HUES64 (cell line): ENCODE data around the gene LIN37.

Experiments used
- H3K27ac ChIP-seq: 2 replicates; pipeline ENCODE4 v1.7.0; 2013; ENCODE audit warnings: low read depth, low read length, inconsistent platforms
- H3K27me3 ChIP-seq: 2 replicates; pipeline ENCODE4 v1.6.1; 2013; ENCODE audit warnings: mild to moderate bottlenecking, low read length; ENCODE audit not compliant: insufficient read depth
- H3K36me3 ChIP-seq: 2 replicates; pipeline ENCODE4 v1.6.1; 2013; ENCODE audit warnings: mild to moderate bottlenecking, low read length; ENCODE audit not compliant: insufficient read depth
- H3K4me1 ChIP-seq: 2 replicates; pipeline ENCODE4 v1.6.1; 2013; ENCODE audit warnings: mild to moderate bottlenecking, low read length, moderate library complexity; ENCODE audit not compliant: insufficient read depth
- H3K4me3 ChIP-seq: 2 replicates; pipeline ENCODE4 v1.5.1; 2013; ENCODE audit warnings: mild to moderate bottlenecking, low read length, moderate library complexity
- H3K9ac ChIP-seq: 2 replicates; pipeline ENCODE4 v1.6.1; 2013; ENCODE audit warnings: mild to moderate bottlenecking, low read depth, low read length
- H3K9me3 ChIP-seq: 2 replicates; pipeline ENCODE4 v1.6.1; 2013; ENCODE audit warnings: low read depth, low read length; ENCODE audit not compliant: insufficient read depth
- WGBS: fragments of 150-250, 120-280 bp; methylation state at CpG from one replicate; pipeline ENCODE4 v1.1.7; 2013; ENCODE audit warnings: missing lambda C conversion rate; 5-methylcytosine and 5-hydroxymethylcytosine counted together

LIN37 gene

DNA sequence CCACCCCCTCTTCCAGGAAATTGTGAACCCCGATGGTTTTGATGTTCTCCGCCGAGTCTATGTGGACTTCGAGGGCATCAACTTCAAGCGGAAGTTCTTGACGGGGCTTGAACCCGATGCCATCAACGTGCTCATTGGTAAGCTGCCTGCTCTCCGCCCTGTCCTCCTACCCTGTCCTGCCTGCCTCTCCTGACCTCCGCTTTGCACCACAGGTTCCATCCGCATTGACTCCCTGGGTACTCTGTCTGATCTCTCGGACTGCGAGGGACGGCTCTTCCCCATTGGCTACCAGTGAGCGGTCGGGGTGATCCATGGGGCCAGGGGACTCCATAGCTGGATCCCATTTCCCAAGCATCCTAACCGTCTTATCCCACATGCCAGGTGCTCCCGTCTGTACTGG is 18.1 kb upstream of the LIN37 start:
- H3K36me3 ChIP-seq: peaks cover 89% of the 10 kb centered on the region
- H3K9me3 ChIP-seq: no peaks in the 10 kb centered on the region
- no peak overlapping the region for H3K27ac ChIP-seq
- WGBS: 95% methylated on average over 18 of the region's 18 CpGs
- H3K4me1 ChIP-seq: no peaks in the 10 kb centered on the region
- H3K4me3 ChIP-seq: no peak overlapping the region
- H3K27me3 ChIP-seq: no peaks in the 10 kb centered on the region
- H3K9ac ChIP-seq: no peak overlapping the region

DNA sequence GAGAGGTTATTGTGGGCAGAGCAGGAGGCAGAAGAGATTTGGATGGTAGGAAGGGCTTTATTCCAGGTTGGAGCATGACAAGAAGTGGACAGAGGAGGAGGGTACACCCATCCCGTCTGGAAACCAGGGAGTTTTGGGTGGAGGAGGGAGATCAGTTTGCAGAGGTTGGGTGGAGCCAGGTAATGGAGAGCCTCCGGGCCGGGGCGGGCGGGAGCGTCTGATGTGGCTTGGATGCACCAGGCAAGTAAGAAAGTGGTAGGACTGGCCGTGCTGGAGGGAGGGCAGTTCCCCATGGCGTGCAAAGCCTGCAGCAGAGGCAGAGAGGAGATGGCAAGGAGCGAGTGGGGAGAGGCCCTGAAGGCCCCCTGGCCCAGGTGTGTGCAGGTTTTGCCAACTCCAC is 17.0 kb upstream of the LIN37 start:
- H3K36me3 ChIP-seq: peaks cover 87% of the 10 kb centered on the region

DNA sequence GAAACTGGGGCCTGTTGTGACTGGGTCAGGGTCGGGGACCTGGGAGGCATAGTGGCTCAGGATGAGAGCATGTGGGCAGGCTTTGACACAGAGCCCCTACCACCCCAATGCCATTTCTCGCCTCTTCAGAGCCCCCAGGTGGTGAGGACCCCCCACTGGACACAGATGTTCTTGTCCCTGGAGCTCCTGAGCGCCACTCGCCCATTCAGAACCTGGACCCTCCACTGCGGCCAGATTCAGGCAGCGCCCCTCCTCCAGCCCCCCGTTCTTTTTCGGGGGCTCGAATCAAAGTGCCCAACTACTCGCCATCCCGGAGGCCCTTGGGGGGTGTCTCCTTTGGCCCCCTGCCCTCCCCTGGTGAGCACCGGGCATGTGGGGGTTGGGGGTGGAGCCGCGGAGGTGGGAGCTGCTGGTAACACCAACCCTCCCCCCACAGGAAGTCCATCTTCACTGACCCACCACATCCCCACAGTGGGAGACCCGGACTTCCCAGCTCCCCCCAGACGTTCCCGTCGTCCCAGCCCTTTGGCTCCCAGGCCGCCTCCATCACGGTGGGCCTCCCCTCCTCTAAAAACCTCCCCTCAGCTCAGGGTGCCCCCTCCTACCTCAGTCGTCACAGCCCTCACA is 16.5 kb upstream of the LIN37 start:
- no peak overlapping the region for H3K4me3 ChIP-seq
- no peaks in the 10 kb centered on the region for H3K27me3 ChIP-seq
- H3K36me3 ChIP-seq: peaks cover 89% of the 10 kb centered on the region
- H3K9me3 ChIP-seq: no peaks in the 10 kb centered on the region
- H3K9ac ChIP-seq: no peak overlapping the region
- H3K27ac ChIP-seq: no peak overlapping the region
- WGBS: 91% methylated on average over 18 of the region's 21 CpGs
- H3K4me1 ChIP-seq: no peaks in the 10 kb centered on the region

More for the DNA sequence above, 17.0 kb upstream of the LIN37 start:
- Histone ChIP-seq H3K9ac (no peak overlapping the region), H3K27ac (no peak overlapping the region), H3K9me3 (no peaks in the 10 kb centered on the region), H3K4me3 (no peak overlapping the region), H3K4me1 (no peaks in the 10 kb centered on the region), H3K27me3 (no peaks in the 10 kb centered on the region)
- 88% methylated on average over 9 of the region's 9 CpGs for WGBS

DNA sequence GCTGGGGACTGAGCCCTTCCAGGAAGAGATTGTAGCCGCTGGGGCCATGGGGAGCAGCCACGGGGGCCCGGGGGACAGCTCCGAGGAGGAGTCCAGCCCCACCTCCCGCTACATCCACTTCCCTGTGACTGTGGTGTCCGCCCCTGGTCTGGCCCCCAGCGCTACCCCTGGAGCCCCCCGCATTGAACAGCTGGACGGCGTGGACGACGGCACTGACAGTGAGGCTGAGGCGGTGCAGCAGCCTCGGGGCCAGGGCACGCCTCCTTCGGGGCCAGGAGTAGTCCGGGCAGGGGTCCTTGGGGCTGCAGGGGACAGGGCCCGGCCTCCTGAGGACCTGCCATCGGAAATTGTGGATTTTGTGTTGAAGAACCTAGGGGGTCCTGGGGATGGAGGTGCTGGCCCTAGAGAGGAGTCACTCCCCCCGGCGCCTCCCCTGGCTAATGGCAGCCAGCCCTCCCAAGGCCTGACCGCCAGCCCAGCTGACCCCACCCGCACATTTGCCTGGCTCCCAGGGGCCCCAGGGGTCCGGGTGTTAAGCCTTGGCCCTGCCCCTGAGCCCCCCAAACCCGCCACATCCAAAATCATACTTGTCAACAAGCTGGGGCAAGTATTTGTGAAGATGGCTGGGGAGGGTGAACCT is 15.7 kb upstream of the LIN37 start:
- H3K9ac ChIP-seq: no peak overlapping the region
- H3K36me3 ChIP-seq: peaks cover 85% of the 10 kb centered on the region
- H3K27ac ChIP-seq: no peak overlapping the region
- no peak overlapping the region for H3K4me3 ChIP-seq
- no peaks in the 10 kb centered on the region for H3K27me3 ChIP-seq
- H3K4me1 ChIP-seq: no peaks in the 10 kb centered on the region
- no peaks in the 10 kb centered on the region for H3K9me3 ChIP-seq
- WGBS: 97% methylated on average over 25 of the region's 25 CpGs

DNA sequence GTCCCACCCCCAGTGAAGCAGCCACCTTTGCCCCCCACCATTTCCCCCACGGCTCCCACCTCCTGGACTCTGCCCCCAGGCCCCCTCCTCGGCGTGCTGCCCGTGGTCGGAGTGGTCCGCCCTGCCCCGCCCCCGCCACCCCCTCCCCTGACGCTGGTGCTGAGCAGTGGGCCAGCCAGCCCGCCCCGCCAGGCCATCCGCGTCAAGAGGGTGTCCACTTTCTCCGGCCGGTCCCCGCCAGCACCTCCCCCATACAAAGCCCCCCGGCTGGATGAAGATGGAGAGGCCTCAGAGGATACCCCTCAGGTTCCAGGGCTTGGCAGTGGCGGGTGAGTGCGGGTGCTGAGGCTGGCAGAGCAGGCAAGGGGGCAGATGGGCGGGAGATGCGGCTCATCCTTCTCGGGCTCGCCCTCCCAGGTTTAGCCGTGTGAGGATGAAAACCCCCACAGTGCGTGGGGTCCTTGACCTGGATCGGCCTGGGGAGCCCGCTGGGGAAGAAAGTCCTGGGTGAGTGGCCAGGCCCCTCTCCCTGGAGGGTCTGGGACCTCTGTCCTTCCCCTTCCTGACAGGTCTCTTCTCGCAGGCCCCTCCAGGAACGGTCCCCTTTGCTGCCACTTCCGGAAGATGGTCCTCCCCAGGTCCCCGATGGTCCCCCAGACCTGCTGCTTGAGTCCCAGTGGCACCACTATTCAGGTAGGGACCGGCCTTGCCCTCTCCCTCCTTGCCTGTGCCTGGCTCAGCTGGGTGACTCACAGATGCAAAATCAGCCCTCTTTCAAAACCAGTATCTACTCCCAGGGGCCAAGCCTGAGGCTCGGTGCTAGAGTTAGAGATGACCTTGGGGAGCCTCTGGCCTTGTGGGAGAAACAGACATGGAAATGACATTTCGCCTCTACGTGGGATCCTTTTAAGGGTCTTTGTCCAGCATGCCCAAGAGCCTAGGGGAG is 14.9 kb upstream of the LIN37 start:
- Histone ChIP-seq H3K4me1 (no peaks in the 10 kb centered on the region), H3K27ac (no peak overlapping the region), H3K4me3 (no peak overlapping the region), H3K27me3 (no peaks in the 10 kb centered on the region), H3K9ac (no peak overlapping the region), H3K9me3 (no peaks in the 10 kb centered on the region), H3K36me3 (peaks cover 85% of the 10 kb centered on the region)
- 92% methylated on average over 32 of the region's 35 CpGs for WGBS

DNA sequence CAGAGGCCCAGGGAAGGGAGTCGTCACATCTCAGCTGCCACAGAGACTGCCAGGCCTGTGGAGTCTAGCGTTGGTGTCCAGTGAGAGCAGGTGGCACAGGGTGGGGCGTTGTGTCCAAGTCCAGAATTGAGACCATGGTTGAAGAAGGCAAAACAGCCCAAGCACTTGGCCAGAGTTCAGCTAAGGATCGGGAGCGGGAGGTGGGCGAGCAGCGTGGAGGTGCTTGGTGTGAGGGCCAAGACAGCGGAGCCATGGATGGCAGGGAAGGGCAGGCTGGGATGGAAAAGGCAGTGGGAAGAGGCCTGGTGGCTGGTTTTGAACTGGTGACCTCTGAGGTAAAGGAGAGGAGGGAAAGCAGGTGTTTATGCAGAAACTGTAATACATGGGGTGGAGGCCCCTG is 14.1 kb upstream of the LIN37 start:
- Histone ChIP-seq H3K4me3 (no peak overlapping the region), H3K4me1 (no peaks in the 10 kb centered on the region), H3K9ac (no peak overlapping the region), H3K9me3 (no peaks in the 10 kb centered on the region), H3K36me3 (peaks cover 84% of the 10 kb centered on the region), H3K27ac (no peak overlapping the region), H3K27me3 (no peaks in the 10 kb centered on the region)
- 94% methylated on average over 8 of the region's 8 CpGs for WGBS

DNA sequence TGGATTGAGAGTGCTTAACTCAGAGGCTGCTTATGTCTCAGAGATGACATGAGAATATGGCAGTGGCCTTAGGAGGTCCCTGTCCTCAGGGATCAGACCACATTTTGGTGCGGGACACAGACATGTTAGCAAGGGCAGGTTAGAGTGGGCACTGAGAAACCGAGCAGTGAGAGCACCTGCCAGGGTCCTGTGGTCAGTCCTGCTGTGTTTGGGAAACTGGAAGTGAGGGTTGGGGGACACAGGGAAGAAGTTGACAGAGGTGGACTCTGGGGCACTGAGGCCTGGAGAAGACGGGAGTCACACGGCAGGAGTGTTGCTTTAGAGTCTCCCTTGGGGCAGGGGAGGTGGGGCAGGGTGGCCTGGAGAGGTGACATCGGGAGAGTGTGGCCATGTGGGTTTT is 13.5 kb upstream of the LIN37 start:
- Histone ChIP-seq H3K4me1 (no peaks in the 10 kb centered on the region), H3K36me3 (peaks cover 78% of the 10 kb centered on the region), H3K9ac (no peak overlapping the region), H3K27ac (no peak overlapping the region), H3K4me3 (no peak overlapping the region), H3K9me3 (no peaks in the 10 kb centered on the region), H3K27me3 (no peaks in the 10 kb centered on the region)
- 96% methylated on average over 5 of the region's 5 CpGs for WGBS

DNA sequence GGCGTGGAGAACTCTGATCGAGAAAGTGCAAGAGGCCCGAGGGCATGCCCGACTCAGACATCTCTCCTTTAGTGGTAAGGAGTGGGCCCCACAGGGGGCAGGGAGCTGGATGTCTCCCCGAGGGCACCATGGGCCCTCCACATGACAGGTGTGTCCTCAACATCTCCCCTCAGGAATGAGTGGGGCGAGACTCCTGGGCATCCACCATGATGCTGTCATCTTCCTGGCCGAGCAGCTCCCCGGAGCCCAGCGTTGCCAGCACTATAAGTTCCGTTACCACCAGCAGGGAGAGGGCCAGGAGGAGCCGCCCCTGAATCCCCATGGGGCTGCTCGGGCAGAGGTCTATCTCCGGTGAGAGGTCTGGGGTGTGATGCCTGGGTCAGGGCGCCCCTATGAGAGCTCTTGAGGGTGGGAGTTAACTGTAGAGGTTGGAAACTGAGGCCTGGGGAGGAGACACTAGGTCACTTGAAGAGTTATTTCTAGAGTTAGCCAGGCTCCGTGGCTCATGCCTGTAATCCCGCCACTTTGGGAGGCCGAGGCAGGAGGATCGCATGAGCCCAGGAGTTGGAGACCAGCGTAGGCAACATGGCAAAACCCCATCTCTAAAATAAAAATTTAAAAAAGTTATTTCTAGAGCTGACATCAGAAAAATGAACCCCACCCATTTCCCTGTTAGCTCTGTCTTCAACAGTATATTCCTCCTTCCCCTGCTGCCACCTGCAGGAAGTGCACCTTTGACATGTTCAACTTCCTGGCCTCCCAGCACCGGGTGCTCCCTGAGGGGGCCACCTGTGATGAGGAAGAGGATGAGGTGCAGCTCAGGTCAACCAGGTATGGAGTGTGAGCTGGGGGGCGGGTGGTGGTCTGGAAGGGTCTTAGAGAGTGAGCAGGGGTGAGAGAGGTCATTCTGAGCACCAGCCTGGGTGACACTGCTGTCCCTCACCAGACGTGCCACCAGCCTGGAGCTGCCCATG is 11.2 kb upstream of the LIN37 start:
- Histone ChIP-seq H3K4me3 (no peak overlapping the region), H3K27ac (no peak overlapping the region), H3K9me3 (no peaks in the 10 kb centered on the region), H3K4me1 (no peaks in the 10 kb centered on the region), H3K9ac (no peak overlapping the region), H3K36me3 (peaks cover 58% of the 10 kb centered on the region), H3K27me3 (no peaks in the 10 kb centered on the region)
- WGBS: 93% methylated on average over 21 of the region's 22 CpGs

DNA sequence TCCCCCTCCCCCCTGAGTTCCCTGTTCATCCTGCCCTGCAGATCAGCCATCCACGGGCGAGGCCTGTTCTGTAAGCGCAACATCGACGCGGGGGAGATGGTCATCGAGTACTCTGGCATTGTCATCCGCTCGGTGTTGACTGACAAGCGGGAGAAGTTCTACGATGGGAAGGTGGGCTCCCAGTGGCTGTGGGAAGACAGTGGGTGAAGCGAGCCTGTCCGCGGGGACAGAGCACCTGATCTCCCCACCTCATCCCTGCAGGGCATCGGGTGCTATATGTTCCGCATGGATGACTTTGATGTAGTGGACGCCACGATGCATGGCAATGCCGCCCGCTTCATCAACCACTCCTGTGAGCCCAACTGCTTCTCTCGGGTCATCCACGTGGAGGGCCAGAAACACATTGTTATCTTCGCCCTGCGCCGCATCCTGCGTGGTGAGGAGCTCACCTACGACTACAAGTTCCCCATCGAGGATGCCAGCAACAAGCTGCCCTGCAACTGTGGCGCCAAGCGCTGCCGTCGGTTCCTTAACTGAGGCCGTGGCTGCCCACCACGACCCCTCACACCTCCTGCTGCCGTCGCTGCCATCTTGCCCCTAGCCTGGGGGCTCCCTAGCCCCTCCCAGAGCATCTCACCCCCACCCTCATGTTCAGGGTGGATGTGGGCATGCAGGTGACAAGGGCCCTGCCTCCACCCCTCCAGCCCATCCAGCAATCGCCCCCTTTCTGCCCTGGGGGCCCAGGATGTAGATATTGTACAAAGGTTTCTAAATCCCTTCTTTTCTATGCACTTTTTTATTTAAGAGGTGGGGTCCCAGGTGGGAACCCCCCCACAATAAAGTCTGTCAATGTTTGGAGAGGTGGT is 10.1 kb upstream of the LIN37 start:
- Histone ChIP-seq H3K27ac (no peak overlapping the region), H3K4me1 (no peaks in the 10 kb centered on the region), H3K9ac (no peak overlapping the region), H3K9me3 (no peaks in the 10 kb centered on the region), H3K27me3 (no peaks in the 10 kb centered on the region), H3K4me3 (no peak overlapping the region), H3K36me3 (peaks cover 59% of the 10 kb centered on the region)
- WGBS: 96% methylated on average over 36 of the region's 37 CpGs

DNA sequence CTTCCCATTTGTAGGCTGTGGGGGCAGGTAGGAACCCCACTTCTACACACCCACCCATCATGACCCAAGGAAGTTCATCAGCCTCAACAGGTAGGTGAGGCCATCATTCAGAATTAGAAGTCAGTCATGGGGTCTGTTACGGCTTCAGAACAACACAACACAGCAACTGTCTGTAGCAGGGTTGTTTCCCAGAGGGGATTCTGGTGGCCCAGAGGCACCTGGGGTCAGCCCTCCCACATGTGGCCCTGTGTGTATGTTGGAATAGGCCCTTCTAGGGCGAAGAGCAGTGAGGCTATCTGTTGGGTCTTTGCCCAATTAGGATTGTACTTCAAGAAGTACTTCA is 9.5 kb upstream of the LIN37 start:
- H3K36me3 ChIP-seq: peaks cover 53% of the 10 kb centered on the region
- 98% methylated on average over 2 of the region's 2 CpGs for WGBS
- no peak overlapping the region for H3K4me3 ChIP-seq

More for the DNA sequence above, 9.5 kb upstream of the LIN37 start:
- Histone ChIP-seq H3K4me1 (no peaks in the 10 kb centered on the region), H3K27ac (no peak overlapping the region), H3K9ac (no peak overlapping the region), H3K9me3 (no peaks in the 10 kb centered on the region), H3K27me3 (no peaks in the 10 kb centered on the region)
